Hypothalamus (tissue), 51 donors: ENCODE measurements around the gene PTPRR.

Experiments used
- DNase-seq, 51 donors: peaks; one replicate each; lab custom pipeline; 2025; lab: John Stamatoyannopoulos, UW

The PTPRR gene

DNA sequence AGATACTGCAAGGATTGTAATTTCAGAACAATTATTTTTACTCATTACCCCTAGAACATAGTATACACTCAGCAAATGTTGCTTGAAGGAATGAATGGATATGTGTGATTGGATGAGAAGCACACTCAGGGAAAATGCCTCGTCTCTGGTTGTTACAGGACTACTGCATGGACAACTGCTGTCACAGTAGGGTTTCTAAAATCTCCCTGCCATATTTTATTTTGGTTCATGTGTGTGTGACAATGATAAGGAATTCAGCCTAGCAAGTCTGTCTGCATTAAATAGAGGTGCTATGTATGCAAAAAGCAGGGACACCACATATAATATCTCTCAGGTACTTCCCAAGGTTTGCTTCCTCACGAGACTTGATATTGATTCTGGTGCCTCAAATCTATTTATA, 1.4 kb downstream of the PTPRR start:
- peak in 1 of 51 donors; percentile 54 for DNase-seq

DNA sequence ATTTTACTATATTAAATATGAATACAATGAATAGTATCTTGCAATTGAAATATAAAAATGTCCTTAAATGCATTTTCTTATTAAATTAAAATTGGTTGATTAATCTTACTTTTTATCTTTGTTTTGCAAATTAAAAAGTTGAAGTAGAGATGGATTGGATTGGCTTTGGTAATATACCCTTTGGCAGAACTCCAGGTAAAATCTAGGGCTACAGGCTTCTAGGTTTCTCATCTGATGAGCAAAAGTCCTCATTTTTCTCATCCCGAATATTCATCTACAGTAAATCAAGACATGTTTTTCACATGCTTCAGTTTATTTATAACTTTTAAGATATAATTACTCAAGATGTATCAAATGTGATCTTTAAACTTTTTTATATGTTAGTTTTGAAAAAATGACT, 2.2 kb downstream of the PTPRR start:
- DNase-seq: no peak

DNA sequence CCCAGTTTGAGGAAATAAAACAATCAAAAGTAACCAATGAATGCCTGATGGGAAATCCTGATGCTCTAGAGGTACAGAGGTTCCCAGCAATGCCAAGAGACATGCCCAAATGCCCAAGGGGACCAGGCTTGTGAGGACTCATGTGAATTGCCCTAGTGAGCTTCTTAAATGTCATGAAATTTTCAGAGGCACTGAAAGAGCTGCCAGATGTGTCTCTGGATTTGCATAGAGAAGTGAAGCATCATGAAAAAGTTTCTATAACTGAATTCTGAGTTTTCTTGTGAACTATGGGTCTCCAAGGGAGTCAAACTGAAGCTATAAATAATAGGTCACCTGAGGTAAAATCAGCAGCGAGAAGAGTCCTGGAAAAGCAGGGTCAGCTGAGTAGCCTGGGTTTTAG, 9.9 kb downstream of the PTPRR start:
- no peak for DNase-seq

DNA sequence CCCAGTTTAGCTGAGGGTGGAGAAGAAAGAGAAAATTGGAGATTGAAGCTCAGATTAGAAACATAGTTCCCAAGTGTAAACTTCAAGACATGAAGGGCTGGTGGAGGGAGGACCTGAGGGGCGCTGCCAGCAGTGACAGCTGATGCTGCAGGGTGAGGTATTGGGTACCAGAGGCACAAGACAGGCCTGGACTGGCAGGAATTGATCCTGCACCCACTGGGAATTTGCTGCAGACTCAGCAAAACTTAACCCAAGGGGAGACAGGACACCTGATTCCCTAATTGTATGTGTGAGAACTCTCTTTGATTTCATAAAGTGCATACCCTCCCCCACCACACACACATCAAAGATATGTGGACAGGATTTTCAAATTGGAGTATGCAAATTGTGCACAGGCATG, 11.6 kb downstream of the PTPRR start:
- no peak for DNase-seq

DNA sequence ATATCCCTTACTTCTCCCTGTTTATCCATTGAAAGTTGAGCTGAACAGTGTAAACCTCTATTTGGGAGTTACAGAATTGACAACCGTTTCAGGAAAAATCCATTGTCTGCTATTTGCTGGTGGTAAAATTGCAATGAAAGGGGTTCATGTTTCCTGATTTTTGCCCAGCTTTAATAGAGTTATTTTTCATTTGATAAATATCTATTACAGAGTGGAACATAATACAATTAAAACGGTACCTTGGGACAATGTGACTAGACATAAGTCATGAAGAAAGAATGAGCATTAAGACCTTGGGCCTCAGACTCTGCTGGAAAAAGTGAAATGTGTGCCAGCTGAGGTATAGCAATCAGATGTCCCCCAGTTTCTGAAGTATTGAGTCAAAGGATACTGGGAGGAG, 13.1 kb downstream of the PTPRR start:
- no peak for DNase-seq

DNA sequence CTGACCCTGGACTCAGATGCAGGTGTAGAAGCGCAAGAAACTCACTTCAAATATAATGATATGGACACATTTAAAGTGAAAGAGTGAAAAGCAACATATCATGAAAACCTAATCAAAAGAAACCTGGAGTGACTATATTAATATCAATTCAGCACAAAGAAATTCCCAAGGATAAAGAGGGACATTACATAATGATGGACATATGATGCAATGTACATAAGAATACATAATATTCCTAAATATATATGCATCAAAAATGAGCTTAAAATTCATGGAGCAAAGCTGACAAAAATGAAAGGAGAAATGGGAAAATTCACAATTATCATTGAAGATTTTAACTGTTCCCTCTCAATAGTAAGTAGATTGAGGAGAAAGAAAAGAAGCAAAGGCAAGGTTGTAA, 24.6 kb downstream of the PTPRR start:
- no peak for DNase-seq

DNA sequence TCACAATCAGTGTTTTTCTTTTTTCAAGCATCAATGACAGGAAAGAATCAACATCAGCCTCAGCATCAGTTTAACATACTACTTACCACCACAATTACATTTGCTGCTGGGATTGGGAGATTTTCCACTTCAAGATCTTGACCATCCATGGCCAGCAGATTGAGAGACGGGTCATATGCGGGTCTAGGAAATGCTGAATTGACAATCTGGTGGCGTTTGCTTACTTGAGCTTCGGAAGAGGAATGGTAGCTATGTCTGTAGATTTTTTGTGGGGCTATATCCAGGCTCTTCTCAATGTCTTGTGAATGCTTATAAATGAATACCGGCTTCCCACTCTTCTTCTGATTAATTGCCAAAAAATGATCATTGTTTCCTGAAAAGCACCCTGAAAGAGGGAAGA, 27.9 kb downstream of the PTPRR start:
- DNase-seq: no peak

DNA sequence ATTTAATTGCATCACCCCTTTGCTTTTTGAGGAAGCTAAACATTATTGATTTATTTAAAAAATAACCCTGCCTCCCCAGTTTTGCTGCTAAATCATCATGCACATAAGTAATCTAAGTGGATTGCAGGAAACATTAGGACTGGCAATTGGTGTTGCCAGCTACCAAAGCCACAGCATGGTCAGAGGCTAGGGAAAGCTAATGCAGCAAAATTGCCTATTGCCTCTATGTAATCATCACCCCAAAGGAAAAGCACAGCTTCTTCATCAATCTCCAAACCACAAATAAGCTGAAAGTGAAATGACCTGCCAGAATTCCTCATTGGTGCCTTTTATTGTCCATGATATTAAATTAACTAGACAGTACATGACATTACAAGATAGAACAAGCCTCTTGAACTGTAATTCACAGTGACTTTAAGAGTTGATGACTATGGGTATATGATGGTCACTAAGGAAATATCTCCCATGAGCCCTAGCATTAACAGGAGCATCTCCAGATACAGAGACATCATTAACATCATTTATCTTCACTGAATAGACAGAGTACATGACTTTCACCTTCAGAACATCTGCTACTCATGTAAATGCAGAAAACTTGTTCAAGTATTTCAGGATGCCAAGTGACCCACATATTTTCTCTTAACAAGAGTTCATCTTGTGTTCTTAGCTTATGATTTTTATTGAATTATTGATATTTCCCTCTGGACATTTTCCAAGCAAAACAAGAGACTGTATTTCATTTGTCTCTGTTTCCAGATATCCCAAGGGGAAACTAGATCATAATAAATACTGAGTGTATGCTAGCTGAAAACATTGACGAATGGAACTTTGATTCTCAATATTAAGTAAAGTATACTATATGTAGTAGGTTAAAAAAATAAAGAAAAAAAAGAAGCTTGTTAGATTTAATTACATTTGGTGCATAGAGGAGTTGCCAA, 29.4 kb downstream of the PTPRR start:
- no peak for DNase-seq

DNA sequence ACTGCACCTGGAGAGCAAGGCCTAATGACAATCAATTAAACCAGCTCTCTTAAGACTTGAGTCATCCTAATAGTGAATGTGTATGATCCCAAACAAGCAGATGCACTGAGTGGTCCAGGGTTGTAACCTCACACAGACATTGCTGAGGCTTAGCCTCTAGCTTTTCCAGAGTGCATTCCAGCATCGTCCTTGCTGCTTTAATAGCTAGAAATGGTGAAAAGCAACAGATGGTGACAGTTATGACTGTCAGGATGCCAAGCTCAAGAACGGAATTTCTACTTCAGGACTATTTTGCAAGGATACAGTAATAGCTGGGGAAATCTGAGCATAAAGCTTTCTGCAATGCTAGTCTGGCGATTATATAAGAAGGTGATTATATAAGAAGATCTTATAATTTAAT, 34.6 kb downstream of the PTPRR start:
- no peak for DNase-seq

DNA sequence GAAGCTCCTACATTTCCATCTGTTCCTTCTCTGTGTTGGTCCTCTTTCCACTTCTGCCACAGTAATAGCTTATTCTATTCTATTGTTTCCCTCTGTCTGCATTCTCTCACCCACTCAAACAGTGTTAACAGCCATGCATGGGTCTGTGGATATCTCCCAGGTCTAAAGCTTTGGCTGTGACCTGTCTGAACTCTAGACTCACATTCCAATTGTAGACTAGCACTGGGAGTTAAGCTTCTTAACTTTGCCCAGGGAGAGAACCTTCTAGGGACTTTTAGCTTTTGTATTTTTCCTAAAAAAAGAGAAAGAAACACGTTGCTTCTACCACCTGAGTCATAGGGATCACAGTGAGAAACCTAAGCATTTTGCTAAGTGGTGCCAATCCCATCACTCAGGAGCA, 36.7 kb downstream of the PTPRR start:
- no peak for DNase-seq

DNA sequence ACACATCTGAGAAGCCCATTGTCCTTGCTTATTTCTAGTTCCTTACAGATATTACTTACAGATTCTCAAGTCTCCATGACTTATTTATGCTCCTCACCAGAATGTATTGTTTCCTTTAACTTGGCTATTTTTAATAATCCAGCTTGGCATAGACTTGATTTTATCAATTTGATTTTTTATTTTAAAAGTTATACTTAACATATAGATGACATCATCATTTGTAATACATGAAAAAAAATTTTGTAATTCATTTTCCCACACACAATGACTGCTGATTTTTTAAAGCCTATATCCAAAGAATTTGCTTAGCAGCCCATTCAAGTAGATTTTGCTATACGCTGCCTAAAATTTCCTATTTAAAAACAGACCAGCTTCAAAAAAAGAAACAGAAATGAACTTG, 39.8 kb downstream of the PTPRR start:
- DNase-seq: no peak

DNA sequence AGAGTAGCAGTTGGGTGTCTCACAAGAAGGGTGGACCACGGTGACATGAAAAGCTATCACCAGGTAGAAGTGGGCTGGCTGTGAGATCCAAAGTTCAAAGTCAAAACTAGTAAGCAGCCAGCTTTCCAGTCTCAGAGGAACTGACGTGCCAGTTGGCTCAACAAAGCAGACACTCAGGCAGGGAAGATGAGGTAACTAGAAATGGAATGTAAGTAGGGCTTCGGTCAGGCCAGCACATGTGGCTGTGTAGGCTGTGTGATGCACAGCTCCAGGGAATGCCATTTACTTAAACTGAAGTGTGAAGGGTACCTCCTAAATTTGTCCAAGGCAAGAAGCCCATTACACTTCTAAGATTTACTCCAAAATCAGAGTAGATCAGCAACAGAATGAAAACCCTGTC, 43.6 kb downstream of the PTPRR start:
- DNase-seq: peak in 1 of 51 donors; percentile 17

DNA sequence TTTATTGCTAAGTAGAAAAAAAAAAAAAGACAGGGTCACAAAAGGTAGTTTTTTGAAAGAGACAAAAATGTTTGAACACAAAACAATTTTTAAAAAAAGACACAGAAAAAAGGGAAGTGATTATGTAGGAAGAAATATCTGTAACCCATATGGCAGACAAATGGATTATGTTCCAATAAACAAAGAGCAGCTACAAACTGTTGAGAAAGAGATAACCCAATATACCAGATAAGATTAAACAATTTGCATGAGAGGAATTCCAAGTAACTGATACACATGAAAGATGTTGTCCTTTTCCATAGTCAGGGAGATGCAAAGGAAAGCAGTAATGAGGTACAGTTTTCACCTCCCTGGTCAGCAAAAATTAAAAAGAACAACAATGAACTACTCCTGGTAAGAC, 44.9 kb downstream of the PTPRR start:
- no peak for DNase-seq

DNA sequence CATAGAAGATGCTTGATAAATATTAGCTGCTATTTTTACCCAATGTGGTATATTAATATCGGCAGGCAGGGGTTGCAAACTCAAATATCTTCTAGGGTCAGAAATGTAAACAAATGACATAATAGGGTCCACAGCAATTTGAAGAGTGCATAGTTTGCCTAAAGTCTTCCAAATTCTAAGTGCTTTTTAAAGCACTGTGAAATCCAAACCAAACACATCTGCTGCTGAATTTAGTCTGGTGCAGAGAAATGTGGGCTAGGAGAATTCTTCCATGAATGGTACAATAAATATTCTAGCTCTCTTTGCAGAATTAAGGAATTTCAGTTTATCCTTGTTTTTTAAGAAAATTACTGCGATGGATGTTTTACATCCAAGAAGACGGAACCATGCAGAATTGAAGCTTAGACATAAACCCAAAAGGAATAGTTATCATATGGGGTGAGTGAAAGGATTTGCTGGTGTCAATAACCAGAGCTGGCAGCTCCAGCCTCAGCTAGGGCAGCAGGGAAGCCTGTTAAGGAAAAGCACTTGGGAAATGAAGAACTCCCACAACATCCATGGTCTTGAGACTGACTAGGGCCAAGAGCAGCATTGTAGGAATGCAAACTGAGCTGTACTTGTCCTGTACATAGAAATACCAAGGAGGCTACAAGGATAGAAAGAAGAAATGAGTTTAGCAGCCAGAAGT, 65.5 kb downstream of the PTPRR start:
- no peak for DNase-seq

DNA sequence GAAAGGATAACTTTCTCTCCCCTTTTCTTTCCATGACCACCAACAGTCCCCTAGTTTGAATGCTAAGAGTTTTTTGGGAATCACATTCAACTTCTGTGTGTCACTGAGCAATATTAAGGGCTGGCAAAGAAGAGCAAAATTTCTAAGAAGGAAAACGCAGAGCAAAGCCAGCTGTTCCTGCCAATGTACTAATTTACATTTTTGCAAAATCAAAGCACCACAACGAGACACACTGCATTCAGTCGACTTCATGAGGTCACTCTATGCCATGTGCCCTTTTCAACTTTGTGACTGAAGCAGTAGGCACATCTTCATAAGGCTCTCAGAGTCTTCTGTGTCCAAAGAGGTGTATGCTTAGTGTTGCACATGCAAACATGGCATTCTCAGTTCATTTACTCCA, 66.4 kb downstream of the PTPRR start:
- DNase-seq: no peak

DNA sequence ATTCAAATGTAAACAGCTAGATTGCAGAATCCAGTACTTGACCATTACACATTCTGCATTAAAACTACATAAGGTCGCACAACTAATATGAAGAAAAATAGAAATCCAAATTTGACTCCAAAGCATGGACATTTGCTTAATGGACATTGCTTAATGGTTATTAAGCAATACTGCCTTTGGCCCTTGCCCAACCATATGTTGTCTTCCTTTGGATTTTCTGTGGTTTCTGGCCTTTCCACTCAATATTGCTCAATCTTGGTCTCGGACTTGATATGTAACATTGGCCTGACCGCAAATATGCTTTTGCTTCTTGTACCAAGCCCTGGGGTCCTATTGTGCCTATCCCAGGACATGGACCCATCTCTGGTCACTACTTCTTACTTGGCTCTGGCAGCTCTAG, 67.2 kb downstream of the PTPRR start:
- no peak for DNase-seq

DNA sequence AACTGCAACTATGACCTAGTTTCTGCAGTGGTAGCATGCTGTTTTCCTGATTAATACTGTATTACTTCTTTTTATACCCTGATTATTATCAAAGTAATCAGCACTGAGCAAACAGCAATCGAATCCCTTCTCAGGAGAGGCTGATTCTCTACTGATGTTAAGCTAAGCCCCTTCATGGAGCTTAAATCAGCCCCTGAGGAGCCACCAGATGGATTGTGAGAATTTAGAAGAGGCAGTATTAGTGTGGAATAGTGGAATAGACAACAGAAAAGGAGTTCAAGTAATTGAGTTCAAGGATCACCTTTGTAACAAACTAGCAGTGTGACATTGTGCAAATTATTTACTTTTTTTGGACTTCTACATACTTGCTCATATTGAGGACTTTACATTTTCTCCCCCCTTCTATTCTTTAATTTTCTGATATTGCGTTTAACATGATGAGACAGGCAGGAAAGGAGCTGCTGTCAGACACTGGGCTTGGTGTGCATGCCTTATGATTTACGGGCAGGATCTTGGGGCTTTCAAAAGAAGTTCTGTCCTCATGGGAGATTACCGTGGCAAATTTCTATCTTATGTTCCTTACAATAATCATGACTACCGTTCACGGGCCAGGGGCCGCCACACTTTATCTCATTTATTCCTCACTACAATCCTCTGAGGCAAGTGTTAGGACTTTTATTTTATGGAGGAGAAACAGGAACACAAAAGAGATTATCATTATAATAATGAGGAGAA, 68.0 kb downstream of the PTPRR start:
- no peak for DNase-seq

DNA sequence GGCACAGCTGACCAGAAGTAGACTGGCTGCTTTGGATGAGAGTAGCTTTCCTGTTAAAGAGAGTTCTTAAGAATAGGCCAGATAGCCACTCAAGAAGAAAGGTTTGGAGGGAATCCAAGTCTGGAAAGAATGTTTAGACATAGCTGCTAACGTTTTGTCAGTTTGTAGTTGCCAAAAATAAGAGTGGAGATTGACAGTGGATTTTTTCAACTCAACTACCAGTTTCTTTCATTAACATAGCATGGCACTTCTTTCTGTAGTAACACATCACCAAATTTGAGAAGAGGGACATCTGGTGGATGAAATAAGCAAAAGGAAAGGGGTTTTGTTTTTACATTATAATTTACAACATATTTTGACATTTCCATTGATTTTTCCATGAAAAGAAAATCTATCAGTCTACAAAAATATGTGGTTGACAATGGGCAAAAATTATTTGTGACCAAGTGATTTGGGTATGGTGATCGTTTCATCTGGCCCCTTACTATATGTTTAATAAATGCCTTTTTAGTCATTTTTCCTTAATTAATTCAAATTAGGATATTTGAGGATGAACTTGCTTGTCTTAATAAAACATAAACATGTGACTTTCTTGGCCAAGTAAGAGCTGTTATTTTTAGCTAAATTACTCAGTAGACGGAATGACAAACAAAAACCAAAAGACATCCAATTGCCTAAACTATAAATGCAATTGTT, 71.1 kb downstream of the PTPRR start:
- DNase-seq: peak in 1 of 51 donors; percentile 33

DNA sequence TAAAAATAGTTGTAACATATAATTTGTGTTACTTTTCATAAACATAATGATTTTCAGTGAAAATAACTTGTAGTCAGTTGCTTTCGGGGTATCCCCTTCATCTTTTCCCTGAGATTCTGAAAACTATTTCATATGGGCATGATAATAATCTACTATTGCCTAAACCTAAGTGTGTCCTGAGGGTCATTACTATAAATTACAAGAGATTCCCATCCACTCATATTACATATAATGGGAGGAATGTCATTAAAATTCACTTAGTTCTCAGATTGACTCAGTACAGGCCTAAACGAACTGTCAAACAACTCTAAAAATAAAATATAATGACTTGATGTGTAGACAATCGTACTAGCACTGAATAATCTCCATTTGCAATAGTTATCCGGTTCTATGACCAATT, 72.7 kb downstream of the PTPRR start:
- no peak for DNase-seq

DNA sequence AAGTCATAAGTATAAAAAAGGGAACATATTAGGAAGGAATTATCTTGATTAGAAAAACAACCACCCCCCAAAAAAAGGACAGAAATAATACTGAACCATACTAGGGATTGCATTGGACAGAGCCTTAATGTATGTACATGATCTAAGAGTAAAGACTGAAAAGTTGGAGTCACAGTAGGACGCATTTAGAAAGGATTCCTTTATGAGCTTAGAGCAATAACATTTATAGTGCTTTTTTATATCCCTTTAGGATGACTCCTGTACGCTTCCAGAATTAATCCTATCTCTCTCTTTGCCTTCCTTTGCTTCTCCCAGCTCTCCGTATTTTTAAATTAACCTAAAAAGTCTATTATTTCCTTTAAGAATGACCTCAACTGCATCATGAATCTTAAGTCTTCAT, 75.3 kb downstream of the PTPRR start:
- DNase-seq: no peak

DNA sequence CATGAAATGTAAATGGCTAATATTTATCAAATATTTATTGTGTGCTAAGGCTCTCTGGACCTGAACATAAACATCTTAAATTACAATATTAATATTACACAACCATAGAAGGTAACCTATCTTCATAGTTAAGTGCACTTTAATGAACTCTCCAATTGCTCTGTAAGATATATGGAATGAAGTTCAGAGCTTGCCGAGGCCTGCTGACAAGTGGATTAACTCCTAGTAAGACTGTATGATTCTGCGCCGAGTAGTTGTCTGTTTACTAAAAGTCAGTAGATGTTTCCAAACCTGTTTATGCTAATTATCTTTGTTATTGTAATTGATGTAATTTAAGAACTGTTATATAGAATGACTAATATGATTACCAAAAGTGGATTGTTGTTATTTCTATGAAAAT, 77.2 kb downstream of the PTPRR start:
- peak in 1 of 51 donors; percentile 38 for DNase-seq
